Adipocyte (in vitro differentiated cells): Measurements from ENCODE around the gene INHA.

Source experiments
- DNase-seq: peaks from one replicate; pipeline ENCODE4 v3.0.0-alpha.2; 2015; ENCODE audit warnings: low read depth
- H3K27me3 ChIP-seq: replicated peaks from 2 replicates; pipeline ENCODE4 v1.7.0; 2013; ENCODE audit warnings: mild to moderate bottlenecking, low read length, moderate library complexity; ENCODE audit not compliant: control insufficient read depth, insufficient read depth
- H3K36me3 ChIP-seq: 2 replicates; pipeline ENCODE4 v1.7.0; 2013; ENCODE audit warnings: low read length, mild to moderate bottlenecking, moderate library complexity; ENCODE audit not compliant: control insufficient read depth, insufficient read depth, severe bottlenecking
- H3K4me1 ChIP-seq: 2 replicates; pipeline ENCODE4 v1.7.0; 2013; ENCODE audit warnings: mild to moderate bottlenecking, low read length, moderate library complexity; ENCODE audit not compliant: control insufficient read depth, insufficient read depth
- H3K4me3 ChIP-seq: 2 replicates; pipeline ENCODE4 v1.7.0; 2013; ENCODE audit warnings: mild to moderate bottlenecking, low read length, moderate library complexity
- H3K9ac ChIP-seq: 2 replicates; pipeline ENCODE4 v1.7.0; 2013; ENCODE audit warnings: mild to moderate bottlenecking, low read length, moderate library complexity
- H3K9me3 ChIP-seq: 2 replicates; pipeline ENCODE4 v1.7.0; 2013; ENCODE audit warnings: mild to moderate bottlenecking, low read length, moderate library complexity; ENCODE audit not compliant: control insufficient read depth

Gene INHA

GRCh38 chr2:219572237-219573001 is at the start of gene INHA:
TSS of gene INHA (plus strand) at chr2:219572310. CDS start at chr2:219572375, 65 bp downstream.
- Histone ChIP-seq H3K36me3 (peaks cover 19% of the 10 kb centered on the region), H3K9ac (peak within 1 kb of the TSS; percentile 95), H3K4me3 (peak within 1 kb of the TSS; percentile 83), H3K9me3 (no peaks in the 10 kb centered on the region), H3K4me1 (peaks cover 29% of the 10 kb centered on the region), H3K27me3 (peaks cover 13% of the 10 kb centered on the region)
- no peak for DNase-seq

- Histone ChIP-seq H3K4me3 (no peak overlapping the region), H3K36me3 (no peaks in the 10 kb centered on the region), H3K9me3 (no peaks in the 10 kb centered on the region), H3K27me3 (peaks cover 25% of the 10 kb centered on the region), H3K9ac (no peak overlapping the region), H3K4me1 (peaks cover 12% of the 10 kb centered on the region)
- no peak for DNase-seq
Measured at GRCh38 chr2:219523031-219523671, 49.0 kb upstream of the INHA start.

- Histone ChIP-seq H3K9ac (no peak overlapping the region), H3K27me3 (peaks cover 37% of the 10 kb centered on the region), H3K9me3 (no peaks in the 10 kb centered on the region), H3K4me1 (peaks cover 12% of the 10 kb centered on the region), H3K36me3 (no peaks in the 10 kb centered on the region), H3K4me3 (no peak overlapping the region)
- DNase-seq, result no peak
Measured at GRCh38 chr2:219524817-219525216, 47.3 kb upstream of the INHA start.

DNA sequence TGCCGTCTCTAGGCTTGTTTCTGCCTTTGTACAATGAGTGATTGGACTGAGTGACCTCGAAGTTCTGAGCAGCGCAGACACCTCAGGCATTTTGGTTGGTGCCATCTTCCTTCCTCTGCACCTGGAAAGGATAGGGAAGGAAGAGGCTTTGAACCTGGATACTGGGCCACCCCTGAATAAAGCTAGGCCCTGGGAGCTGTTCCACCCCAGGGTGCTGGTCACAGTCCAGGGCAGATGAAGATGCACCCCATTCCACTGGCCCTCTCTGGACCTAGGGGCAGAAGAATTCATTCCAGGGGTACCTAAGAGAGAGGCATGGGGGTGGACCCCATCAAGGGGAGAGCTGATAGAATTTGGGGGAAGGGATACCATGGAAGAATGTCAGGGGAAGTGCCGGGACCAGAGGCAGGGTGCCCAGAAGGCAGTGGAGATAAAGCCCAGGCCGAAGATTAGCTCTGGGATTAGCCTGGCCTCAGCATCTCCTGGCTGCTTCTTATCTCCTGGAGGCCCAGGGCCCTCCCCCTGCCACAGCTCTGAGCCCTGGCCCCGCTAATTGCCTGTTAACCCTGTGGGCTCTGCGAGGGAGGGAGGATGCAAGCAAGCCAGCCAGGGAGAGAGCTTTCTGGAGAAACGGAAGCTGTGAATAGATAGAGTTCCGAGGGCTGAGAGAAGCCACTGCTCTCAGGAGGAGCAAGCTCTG is 46.4 kb upstream of the INHA start:
- Histone ChIP-seq H3K27me3 (peaks cover 43% of the 10 kb centered on the region), H3K4me3 (no peak overlapping the region), H3K9ac (no peak overlapping the region), H3K4me1 (peaks cover 14% of the 10 kb centered on the region), H3K36me3 (no peaks in the 10 kb centered on the region), H3K9me3 (no peaks in the 10 kb centered on the region)
- DNase-seq, result no peak

GRCh38 chr2:219526320-219527075 is 45.6 kb upstream of the INHA start:
- no peak overlapping the region for H3K9ac ChIP-seq
- DNase-seq, result no peak
- H3K4me1 ChIP-seq, result peaks cover 10% of the 10 kb centered on the region
- H3K9me3 ChIP-seq, result no peaks in the 10 kb centered on the region
- H3K36me3 ChIP-seq, result no peaks in the 10 kb centered on the region
- H3K4me3 ChIP-seq, result no peak overlapping the region
- H3K27me3 ChIP-seq, result peaks cover 48% of the 10 kb centered on the region

DNA sequence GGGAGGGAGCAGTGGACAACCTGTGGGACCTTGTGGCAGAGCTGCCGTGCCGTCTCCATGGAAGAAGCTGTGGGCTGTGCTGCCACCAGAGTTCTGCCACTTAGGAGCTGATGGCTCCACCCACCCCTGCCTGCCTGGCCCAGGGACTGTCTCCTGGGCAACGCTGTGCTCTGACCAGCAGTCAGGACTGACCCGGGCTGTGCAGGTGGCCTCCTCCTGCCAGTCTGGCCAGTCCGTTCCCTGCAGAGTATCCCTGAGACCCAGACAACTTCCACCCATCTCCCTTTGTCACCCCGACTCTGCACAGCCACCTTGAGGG is 45.1 kb upstream of the INHA start:
- no peak for DNase-seq
- H3K4me1 ChIP-seq, result peaks cover 4% of the 10 kb centered on the region
- no peak overlapping the region for H3K9ac ChIP-seq
- no peaks in the 10 kb centered on the region for H3K36me3 ChIP-seq
- H3K9me3 ChIP-seq, result no peaks in the 10 kb centered on the region
- H3K4me3 ChIP-seq, result no peak overlapping the region
- peaks cover 50% of the 10 kb centered on the region for H3K27me3 ChIP-seq

GRCh38 chr2:219527472-219527871 is 44.6 kb upstream of the INHA start:
- H3K4me3 ChIP-seq, result no peak overlapping the region
- H3K27me3 ChIP-seq, result peaks cover 53% of the 10 kb centered on the region
- H3K4me1 ChIP-seq, result peaks cover 3% of the 10 kb centered on the region
- H3K36me3 ChIP-seq, result no peaks in the 10 kb centered on the region
- H3K9ac ChIP-seq, result no peak overlapping the region
- no peak for DNase-seq
- no peaks in the 10 kb centered on the region for H3K9me3 ChIP-seq

DNA sequence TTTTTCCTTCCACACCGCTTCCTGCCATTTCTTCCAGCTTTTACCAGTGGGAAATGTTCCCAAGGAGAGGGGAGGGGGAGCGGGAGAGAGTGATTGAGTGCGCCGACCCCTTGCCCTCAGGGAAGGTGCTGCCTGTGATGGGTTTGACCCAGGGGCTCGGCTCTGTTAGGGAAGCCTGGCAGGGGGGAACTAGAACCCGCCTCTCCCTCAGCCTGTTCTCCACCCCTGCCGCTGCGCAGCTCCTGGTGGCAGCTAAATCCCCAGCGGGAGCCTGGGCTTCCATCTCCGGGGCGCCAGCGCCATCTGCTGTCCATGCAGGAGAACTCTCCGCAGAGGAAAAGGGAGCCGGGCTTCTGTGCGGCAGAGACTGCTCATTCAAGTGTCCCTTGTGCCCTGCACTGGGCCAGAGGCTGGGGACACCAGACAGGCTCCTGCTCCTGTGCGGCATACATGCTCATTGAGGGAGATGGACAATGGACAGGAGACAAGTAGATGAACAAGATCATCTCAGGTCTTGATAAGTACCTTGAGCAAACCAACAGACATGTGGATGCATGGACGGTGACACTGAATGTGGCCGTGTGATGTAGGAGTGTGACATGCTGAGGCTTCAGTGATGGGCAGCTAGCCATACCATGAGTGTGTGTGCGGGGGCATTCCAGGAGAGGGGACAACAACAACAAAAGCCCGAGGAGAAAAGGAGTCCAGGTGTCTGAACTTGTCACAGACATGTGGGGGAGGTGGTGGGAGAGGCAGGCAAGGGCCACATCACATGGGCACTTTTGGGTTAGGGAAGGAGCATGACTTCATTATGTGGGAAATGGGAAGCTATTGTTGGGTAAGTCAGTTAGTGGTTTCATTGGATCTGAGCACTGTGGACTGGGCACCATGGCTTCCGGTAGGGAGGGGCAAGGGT is 41.8 kb upstream of the INHA start:
- H3K9me3 ChIP-seq, result no peaks in the 10 kb centered on the region
- H3K36me3 ChIP-seq, result no peaks in the 10 kb centered on the region
- peaks cover 57% of the 10 kb centered on the region for H3K27me3 ChIP-seq
- H3K4me1 ChIP-seq, result peaks cover 3% of the 10 kb centered on the region
- H3K9ac ChIP-seq, result peak overlapping the region; percentile 35
- peak overlapping the region; percentile 56 for H3K4me3 ChIP-seq
- DNase-seq, result peak; percentile 94

DNA sequence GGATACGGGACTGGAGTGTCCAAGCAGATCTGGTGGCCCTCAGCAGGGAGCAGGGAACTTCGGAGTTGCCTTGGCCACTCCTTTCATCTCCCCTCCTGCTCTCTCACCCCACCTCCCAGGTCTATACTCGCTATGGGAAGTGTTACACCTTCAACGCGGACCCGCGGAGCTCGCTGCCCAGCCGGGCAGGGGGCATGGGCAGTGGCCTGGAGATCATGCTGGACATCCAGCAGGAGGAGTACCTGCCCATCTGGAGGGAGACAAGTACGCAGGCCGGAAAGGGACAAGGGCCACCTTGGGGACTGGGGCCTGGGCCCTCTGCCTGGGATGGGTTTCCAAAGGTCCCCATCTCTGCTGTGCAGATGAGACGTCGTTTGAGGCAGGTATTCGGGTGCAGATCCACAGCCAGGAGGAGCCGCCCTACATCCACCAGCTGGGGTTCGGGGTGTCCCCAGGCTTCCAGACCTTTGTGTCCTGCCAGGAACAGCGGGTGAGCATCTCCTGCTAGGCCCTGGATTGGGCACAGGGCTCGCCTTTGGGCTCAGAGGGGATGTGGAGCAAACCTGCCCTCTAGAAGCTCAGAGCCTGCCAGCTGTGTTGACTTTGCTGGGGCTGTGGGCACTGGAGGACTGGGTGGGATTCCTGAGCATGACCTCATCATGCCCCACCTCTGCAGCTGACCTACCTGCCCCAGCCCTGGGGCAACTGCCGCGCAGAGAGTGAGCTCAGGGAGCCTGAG is 40.3 kb upstream of the INHA start:
- Histone ChIP-seq H3K36me3 (no peaks in the 10 kb centered on the region), H3K27me3 (peaks cover 50% of the 10 kb centered on the region), H3K9me3 (no peaks in the 10 kb centered on the region), H3K4me1 (peaks cover 3% of the 10 kb centered on the region), H3K9ac (no peak overlapping the region), H3K4me3 (no peak overlapping the region)
- no peak for DNase-seq

- H3K4me1 ChIP-seq, result peaks cover 3% of the 10 kb centered on the region
- no peak overlapping the region for H3K4me3 ChIP-seq
- H3K9ac ChIP-seq, result no peak overlapping the region
- H3K36me3 ChIP-seq, result no peaks in the 10 kb centered on the region
- no peak for DNase-seq
- peaks cover 45% of the 10 kb centered on the region for H3K27me3 ChIP-seq
- H3K9me3 ChIP-seq, result no peaks in the 10 kb centered on the region
Measured at GRCh38 chr2:219532378-219532649, 39.8 kb upstream of the INHA start.
